ENCODE results near the gene SGMS1. TPM values are rescaled to one million over a fixed set of nuclear protein-coding genes. Genes with fewer than 3 reads are reported as not detected.
"Not testable (repeated sequence)": the region's sequence is repeated elsewhere in the genome, so short reads cannot be mapped to it uniquely, and the experiment has no call there.

SGMS1 gene
- total RNA-seq, 1 experiment from 2014 or later = 21.0 TPM

DNA sequence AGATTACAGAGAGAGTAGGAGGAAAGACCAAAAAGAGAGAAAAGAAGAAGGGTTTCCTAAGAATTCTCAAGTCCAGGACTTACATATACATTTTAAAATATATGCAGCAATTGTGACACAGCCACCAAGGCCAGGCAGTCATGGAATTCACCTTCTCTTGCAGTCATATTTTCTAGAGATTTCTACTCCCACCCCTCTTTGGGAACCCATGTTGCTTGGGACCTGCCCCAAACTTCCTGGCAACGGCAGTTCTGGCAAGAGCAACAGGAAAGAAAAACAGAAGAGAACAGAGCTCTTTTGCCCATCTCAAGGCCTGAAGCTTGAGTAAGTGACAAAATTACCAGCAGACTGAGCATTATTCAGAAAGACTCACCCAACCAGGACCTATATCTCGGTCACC is 244.1 kb downstream of the SGMS1 start:
- no peak for DNase-seq (ENCODE audit: low read depth)

DNA sequence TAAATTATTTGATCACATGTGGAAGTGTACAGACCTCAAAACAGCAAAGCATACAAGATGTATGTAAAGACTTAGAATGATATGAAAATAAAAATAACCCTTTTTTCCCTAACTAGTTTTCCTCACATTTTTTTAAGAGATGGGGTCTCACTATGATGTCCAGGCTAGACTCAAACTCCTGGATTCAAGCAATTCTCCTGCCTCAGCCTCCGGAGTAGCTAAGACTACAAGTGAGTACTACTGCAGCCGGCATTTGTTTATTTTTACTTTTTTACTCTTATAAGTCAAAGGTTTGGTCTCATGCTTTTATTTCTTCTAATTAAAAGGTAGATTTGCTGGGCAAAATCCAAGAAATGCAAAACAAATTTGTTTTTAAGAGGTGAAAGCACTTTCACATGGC is 248.0 kb downstream of the SGMS1 start:
- no peak for DNase-seq (ENCODE audit: low read depth)

DNA sequence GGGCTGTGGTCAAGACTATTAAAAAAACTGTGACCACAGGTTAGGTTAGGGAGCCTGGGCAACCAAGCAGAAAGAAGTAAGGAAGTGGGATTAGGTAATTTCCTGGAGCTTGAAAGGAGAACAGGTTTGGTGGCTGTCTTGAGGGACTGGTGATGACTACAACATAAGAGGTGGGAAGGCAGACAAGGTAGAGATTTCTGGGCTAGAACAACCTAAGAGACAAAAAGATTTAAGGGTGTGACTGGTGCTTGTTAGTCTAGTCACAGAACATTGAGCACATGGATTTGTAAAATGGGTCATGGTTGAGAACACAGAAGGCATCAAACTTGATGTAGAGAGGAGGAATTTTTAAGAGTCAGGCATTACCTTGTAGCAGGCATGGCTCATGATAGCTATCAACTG is 248.7 kb downstream of the SGMS1 start:
- DNase-seq (ENCODE audit: low read depth) = peak; percentile 49

DNA sequence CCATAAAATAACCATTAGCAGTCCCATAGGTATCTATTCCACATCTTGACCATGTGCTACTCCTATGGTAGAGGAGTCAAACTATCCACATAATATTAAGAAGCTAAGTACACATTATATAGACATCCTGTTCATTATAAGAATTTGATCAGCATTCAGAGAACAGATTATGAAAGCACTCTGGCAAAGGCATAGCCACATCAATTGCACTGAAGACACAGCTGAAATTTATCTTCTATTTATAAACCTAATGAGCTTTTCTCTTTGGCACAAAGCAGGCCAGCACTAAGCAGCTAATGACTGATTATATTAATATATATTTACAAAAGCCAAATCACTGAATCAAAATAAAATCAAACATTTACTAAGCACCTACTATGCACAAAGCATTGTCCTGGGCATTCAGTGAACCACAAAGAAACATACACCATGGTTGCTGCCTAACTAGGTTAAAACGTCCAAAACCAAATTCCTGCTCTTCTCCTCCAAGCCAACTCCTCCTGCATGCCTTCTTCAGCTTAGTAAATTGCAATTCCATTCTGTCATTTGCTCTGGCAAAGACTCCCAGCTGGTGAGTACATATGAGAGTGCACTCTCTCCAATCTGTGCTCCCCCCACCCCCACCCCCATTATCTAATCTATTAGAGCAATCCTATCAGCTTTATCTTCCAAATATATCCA is 249.8 kb downstream of the SGMS1 start:
- no peak for DNase-seq (ENCODE audit: low read depth)

DNA sequence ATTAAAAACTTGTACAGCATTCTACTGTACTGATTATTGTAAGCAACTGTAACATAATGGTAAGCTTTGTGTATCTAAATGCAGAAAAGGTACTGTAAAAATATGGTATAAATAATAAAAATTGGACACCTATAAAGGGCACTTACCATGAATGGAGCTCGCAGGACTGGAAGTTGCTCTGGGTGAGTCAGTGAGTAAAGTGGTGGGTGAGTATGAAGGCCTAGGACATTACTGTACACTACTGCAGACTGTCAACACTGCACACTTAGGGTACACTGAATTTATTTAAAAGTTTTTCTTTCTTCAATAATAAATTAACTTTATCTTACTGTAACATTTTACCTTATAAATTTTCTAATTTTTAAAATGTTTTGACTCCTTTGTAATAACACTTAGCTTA is 253.8 kb downstream of the SGMS1 start:
- peak; percentile 8 for DNase-seq (ENCODE audit: low read depth)

DNA sequence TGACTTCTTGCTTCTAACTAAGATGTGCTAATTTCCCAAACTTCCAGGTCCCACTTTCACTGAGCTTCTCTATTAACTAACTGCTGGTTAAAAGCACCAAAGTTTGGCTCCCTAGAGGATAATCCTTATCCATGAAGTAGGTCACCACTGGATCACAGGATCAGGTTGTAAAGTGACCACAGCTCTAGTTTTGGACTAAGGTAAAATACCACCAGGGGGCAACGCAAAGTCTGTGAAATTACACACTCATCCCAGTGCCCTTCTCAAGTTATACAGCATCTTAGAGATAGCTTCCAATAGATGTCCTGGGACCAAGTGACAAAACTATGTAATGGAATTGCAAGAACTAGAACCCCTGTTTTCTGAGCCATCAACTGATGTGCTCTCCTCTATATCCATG is 256.0 kb downstream of the SGMS1 start:
- peak; percentile 58 for DNase-seq (ENCODE audit: low read depth)

DNA sequence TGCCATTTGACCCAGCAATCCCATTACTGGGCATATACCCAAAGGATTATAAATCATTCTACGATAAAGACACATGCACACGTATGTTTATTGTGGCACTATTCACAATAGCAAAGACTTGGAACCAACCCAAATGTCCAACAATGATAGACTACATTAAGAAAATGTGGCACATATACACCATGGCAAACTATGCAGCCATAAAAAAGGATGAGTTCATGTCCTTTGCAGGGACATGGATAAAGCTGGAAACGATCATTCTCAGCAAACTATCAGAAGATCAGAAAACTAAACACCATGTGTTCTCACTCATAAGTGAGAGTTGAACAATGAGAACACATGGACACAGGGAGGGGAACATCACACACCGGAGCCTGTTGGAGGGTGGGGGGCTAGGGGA is 257.3 kb downstream of the SGMS1 start:
- DNase-seq (ENCODE audit: low read depth) = not testable (repeated sequence)

DNA sequence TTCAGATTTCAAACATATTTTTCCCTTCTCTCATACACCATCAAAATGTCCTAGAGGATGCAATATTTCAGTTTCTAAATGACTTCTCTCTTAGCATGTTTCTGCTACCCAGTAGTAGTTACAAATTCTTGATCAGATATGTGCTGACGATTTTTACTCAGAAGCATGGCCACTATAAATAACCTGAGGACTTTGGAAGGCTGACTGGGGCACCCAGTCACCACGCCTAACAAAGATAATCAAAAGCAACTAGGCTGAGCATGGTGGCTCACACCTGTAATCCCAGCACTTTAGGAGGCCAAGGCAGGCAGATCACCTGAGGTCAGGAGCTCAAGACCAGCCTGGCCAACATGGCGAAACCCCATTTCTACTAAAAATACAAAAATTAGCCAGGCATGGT is 259.0 kb downstream of the SGMS1 start:
- DNase-seq (ENCODE audit: low read depth) = not testable (repeated sequence)

DNA sequence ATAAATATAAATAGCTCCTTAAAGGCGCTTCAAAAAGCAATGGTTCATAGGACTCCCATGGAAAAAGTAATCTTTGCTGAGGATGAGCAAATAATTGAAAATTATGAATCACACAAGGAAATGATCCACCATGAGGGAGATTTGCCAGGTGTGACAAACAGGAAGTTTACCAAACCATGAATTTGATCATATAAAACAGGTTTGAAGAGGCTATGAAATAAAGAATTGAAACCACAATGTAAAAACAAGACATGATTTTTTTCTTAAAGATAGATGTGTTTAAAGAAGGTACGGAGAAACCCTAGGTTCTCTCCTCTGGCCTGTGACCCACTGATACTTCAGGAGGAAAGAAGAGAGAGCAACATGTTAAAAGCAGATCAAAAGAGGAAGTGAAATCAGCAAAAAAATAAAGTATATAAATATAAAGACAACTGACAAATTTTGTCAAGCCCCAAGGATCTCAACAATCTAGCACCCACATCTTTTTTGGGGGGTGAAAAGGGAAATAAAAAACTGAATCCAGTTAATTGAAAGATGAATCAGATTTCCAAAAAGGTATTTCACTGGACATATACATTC is 261.1 kb downstream of the SGMS1 start:
- peak; percentile 5 for DNase-seq (ENCODE audit: low read depth)

DNA sequence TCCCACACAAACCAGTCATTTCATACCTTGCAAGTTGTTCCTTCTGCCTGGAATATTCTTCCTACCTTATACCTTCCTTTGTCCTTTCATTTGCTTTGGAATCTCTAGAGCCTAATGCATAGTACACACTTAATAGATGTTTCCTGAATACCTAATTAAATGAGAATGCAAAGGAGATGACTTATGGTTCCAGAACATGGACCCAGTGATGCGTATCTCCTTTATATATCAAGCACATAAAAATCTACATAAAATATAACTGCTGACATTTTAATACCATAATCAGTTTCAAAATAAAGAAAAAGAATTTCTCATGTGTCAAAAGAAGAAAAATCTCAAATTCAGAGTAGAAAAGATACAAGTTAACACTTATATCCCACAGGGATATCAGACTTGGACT is 261.8 kb downstream of the SGMS1 start:
- no peak for DNase-seq (ENCODE audit: low read depth)

DNA sequence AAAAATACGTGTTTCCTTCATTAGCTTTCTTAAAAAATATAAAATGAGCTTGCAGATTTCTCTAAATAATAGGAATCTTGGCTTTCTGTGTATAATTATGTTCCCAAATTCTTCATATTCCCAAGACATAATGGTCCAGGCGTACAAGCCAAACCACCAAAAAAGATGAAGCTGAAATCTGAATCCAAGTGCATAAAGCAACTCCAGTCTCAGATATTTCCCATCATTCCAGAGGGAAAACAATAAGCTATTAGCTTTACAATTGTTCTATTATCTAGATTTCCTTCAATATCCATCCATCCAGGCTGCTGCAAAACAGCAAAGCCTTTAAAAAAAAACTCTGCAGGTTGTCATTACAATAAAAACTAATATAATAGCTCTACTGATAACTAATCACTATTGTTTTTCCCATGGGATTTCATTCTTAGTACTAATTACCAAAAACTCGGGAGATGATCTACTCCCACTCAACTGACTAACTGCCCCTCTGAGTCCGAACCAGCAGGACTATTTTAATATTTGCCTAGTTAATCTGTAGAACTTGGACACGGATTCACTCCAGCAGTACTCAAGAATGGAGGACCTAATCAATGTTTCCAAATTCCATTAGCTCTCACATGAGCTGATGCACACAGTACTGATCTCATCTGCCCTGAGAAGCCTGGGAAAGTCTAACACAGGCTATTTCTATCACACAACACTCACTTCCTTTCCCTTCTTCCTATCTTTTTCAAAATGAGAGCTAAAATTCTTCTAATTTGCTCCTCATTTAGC is 263.5 kb downstream of the SGMS1 start:
- no peak for DNase-seq (ENCODE audit: low read depth)

DNA sequence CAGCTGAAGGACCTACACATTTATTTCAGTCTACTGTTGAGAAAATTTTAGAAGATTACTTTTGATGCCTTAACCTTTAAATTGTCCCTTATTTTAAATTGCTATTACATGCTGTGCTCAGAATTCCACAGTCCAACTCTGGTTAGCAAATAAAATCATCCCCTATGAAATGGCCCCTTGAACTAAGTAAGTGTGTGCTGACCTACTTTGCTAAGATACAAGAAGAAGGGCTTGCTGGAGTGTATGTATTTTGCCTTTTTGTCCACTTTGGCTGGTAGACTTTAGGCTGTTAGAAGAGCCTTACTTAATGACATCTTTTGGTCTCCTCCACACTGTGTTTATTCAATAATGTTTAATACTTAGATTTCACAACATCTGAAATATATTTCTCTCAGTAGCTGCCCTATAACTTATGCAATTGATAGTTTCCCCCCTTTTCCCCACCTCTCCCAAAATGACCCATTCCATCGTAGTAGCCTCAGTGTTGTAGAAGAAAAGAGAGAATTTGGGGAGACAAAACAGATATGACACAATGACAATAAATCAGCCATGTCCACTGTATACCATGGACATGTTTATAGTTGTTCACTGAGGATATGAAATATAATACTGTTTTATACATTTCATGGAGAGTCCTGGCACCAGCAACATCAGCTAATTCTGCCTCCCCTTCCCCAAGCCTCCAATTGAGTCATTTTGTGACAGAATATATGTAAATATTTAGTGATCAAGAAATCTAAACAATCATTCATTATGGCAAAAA is 264.6 kb downstream of the SGMS1 start:
- no peak for DNase-seq (ENCODE audit: low read depth)

DNA sequence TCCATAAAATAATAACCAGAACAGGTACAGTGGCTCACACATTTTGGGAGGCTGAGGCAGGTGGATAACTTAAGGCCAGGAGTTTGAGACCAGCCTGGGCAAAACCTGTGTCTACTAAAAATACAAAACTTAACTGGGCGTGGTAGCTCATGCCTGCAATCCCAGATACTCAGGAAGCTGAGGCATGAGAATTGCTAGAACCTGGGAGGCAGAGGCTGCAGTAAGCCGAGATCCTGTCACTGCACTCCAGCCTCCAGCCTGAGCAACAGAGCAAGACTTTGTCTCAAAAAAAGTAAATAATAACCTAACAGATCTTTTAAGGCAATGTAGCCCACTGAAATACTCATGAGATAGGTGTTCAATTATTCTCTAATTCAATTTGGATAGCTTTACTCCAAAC is 265.3 kb downstream of the SGMS1 start:
- no peak for DNase-seq (ENCODE audit: low read depth)

DNA sequence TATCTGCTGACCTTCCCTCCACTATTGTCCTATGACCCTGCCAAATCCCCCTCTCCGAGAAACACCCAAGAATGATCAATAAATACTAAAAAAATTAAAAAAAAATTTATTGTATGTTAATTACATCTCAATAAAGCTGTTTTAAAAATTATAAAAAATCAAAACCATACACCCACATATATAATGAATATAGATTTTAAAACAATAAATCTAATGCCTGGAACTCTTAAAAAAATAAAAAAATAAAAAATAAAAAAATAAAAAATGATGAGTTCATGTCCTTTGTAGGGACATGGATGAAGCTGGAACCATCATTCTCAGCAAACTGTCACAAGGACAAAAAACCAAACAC is 267.3 kb downstream of the SGMS1 start:
- not testable (repeated sequence) for DNase-seq (ENCODE audit: low read depth)

DNA sequence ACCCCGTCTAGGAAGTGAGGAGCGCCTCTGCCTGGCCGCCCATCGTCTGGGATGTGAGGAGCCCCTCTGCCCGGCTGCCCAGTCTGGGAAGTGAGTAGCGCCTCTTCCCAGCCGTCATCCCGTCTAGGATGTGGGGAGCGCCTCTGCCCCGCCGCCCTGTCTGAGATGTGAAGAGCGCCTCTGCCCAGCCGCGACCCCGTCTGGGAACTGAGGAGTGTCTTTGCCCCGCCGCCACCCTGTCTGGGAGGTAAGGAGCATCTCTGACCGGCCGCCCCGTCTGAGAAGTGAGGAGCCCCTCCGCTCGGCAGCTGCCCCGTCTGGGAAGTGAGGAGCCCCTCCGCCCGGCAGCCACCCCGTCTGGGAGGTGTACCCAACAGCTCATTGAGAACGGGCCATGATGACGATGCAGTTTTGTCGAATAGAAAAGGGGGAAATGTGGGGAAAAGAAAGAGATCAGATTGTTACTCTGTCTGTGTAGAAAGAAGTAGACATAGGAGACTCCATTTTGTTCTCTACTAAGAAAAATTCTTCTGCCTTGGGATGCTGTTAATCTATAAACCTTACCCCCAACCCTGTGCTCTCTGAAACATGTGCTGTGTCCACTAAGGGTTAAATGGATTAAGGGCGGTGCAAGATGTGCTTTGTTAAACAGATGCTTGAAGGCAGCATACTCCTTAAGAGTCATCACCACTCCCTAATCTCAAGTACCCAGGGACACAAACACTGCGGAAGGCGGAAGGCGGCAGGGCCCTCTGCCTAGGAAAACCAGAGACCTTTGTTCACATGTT is 267.9 kb downstream of the SGMS1 start:
- DNase-seq (ENCODE audit: low read depth) = not testable (repeated sequence)

DNA sequence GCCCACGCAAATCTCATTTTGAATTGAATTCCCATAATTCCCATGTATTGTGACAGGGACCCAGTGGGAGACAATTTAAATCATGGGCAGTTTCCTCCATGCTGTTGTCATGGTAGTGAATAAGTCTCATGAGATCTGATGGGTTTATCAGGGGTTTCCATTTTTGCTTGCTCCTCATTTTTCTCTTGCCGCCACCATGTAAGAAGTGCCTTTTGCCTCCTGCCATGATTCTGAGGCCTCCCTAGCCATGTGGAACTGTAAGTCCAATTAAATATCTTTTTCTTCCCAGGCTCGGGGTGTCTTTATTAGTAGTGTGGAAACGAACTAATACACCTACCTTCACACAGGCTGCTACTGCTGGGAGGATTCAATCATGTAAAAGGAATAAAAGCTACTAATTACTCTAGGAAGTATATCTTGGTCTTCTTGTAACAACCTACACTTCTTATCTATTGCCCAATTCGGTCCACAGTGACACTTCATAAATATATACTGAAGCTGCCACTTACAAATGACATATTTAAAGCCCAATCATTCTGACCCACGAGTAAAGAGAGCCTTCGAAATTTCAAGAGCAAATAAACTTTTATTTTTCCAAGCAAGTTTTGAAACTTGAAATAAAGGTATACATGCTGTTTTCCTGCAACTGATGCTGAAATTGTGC is 272.1 kb downstream of the SGMS1 start:
- no peak for DNase-seq (ENCODE audit: low read depth)

DNA sequence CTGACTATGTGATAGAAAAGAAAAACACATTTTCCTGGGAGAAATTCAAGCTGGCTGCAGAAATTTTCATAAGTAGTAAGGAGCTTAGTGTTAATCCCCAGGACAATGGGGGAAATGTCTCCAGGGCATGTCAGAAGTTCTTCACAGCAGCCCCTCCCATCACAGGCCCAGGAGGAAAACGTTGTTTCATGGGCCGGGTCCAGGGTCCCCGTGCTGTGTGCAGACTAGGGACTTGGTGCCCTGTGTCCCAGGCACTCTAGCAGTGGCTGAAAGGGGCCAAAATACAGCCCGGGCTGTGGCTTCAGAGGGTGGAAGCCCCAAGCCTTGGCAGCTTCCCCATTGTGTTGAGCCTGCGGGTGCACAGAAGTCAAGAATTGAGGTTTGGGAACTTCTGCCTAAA is 273.4 kb downstream of the SGMS1 start:
- no peak for DNase-seq (ENCODE audit: low read depth)

DNA sequence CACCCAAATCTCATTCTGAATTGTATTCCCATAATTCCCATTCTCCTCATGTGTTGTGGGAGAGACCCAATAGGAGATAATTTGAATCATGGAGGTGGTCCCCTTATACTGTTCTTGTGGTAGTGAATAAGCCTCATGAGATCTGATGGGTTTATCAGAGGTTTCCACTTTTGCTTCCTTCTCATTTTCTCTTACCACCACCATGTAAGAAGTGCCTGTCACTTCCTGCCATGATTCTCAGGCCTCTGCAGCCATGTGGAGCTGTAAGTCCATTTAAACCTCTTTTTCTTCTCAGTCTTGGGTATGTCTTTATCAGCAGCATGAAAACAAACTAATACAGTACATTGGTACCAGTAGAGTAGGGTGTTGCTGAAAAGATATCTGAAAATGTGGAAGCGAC is 274.2 kb downstream of the SGMS1 start:
- DNase-seq (ENCODE audit: low read depth) = no peak

DNA sequence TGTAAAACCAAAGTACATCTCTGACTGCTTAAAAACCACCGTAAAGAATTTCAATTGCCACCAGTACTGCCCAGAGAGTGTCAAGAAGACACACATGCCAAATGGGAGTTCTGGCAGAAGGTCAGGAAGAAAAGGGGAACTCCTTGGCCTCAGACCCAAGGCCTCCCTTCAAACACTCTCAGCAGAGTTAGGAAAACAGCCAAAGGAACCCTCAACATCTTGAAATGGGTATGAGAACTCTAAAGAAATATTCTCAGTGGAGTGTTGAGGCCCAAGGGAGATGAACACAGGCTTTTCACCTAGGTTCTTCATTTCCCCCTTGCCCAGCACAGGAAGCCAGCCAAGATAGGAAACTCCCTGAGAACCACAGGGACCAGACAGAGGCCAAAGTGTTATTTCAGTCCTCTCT is 276.4 kb downstream of the SGMS1 start:
- no peak for DNase-seq (ENCODE audit: low read depth)

DNA sequence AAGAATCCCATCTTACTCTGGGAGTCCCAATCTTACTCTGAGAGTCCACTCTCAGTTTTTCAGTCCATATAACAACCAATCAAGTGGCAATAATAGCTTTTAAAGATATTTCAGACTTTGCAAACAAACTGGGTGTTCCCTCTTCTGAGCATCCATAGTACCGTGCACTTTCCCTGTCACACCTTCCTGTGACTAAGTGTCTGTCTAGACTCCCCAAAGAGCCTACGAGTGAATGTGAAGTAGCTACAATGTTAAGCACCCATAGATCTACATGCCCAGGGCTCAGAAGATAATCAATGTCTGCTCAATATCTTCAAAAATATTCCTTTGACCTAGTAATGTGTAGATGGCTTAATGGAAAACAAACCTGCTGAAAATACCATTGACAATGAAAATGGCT is 276.8 kb downstream of the SGMS1 start:
- no peak for DNase-seq (ENCODE audit: low read depth)

DNA sequence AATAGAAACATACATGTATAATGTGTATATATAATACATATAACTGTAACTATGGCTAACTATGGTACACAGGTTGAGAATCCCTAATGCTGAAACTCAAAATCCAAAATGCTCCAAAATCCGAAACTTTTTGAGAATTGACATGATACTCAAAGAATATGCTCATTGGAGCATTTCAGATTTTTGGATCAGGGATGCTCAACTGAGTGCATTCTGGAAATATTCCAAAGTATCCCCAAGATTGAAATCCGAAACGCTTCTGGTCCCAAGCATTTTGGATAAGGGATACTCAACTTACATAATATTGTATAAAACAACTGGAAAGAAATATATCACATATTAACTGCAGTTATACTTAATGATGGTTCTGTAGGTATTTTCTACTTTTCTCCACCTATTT is 278.2 kb downstream of the SGMS1 start:
- no peak for DNase-seq (ENCODE audit: low read depth)
